Measurements from ENCODE around the gene CSNK1A1. TPM values are rescaled to one million over a fixed set of nuclear protein-coding genes. Genes with fewer than 3 reads are reported as not detected.

Gene CSNK1A1
- polyA plus RNA-seq, 3 donors: 75.7 to 131 (median 103) TPM

DNA sequence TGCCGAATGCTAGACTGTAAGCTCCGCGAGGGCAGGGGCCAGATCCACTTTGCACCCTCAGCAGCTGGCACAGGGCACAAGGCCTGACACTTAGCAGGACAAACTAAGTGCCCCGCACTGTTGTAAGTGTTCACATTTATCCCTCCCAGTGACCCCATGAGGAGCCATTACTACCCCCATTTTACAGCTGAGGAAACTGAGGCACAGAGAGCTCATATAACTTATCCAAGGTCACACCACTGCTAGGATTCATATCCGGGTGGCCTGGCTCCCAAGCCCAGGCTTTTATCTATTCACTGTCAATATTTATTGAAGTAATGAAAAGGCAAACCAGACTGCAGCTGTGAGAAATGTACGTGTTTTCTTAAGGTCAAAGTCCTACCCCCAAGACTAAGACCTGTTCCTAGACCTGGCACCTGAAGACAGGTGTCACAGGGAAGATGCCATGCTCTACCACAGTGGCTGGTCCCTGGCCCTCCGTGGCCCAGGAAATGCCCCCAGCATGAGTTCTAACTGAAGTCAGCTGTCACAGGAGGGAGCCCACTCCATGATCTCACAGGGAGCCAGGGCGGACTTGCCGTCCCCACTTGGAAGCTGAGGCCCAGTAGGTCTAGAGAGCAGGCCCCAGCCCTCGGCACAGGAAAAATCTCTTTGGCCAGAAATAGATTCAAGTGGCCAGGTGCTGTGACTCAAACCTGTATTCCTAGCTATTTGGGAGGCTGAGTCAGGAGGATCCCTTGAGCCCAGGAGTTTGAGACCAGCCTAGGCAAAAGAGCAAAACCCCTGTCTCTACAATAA, 97.4 kb downstream of the CSNK1A1 start:
- no peak overlapping the region for H3K27ac ChIP-seq (ENCODE audit: low read depth in 1 of 2, low read length in 2 of 2)
- H4K20me1 ChIP-seq (ENCODE audit: insufficient read depth, low read length): no peaks in the 10 kb centered on the region
- no peak for DNase-seq
- H3K9me3 ChIP-seq (replicated peaks in 1 of 2; ENCODE audit: control insufficient read depth in 1 of 2, insufficient read depth in 1 of 2, low read length in 2 of 2): no peaks in the 10 kb centered on the region
- Mint-ChIP-seq H3K9me3 (peaks cover 0 to 2% (median 0%) of the 10 kb centered on the region in 7 donors), H3K36me3 (no peaks in the 10 kb centered on the region), H3K4me3 (no peak overlapping the region), H3K27me3 (ENCODE audit: low read depth in 3 of 3) (peaks cover under 1 to 4% (median 1%) of the 10 kb centered on the region in 3 donors), H3K27ac (no peak overlapping the region), H3K4me1 (peaks cover 7% of the 10 kb centered on the region)
- H3K27me3 ChIP-seq (ENCODE audit: control insufficient read depth in 2 of 2, insufficient read depth in 2 of 2, low read length in 2 of 2): no peaks in the 10 kb centered on the region
- TF ChIP-seq, protein P1, sequence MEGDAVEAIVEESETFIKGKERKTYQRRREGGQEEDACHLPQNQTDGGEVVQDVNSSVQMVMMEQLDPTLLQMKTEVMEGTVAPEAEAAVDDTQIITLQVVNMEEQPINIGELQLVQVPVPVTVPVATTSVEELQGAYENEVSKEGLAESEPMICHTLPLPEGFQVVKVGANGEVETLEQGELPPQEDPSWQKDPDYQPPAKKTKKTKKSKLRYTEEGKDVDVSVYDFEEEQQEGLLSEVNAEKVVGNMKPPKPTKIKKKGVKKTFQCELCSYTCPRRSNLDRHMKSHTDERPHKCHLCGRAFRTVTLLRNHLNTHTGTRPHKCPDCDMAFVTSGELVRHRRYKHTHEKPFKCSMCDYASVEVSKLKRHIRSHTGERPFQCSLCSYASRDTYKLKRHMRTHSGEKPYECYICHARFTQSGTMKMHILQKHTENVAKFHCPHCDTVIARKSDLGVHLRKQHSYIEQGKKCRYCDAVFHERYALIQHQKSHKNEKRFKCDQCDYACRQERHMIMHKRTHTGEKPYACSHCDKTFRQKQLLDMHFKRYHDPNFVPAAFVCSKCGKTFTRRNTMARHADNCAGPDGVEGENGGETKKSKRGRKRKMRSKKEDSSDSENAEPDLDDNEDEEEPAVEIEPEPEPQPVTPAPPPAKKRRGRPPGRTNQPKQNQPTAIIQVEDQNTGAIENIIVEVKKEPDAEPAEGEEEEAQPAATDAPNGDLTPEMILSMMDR (IDR thresholded peaks at IDR 0.05): no peak
- intact Hi-C loops (cut with micrococcal nuclease): no loop called here
- H3K4me3 ChIP-seq (replicated peaks in 1 of 3; ENCODE audit: low read depth in 2 of 3, low read length in 3 of 3): no peak overlapping the region
- no peaks in the 10 kb centered on the region for H3K36me3 ChIP-seq (replicated peaks in 1 of 2; ENCODE audit: control insufficient read depth in 1 of 2, insufficient read depth in 2 of 2, low read length in 2 of 2)
- H3K4me2 ChIP-seq (replicated peaks; ENCODE audit: extremely low read depth, low read length, poor library complexity, severe bottlenecking): no peak overlapping the region
- no peak overlapping the region for H3K9ac ChIP-seq (ENCODE audit: insufficient read depth, low read length, poor library complexity, severe bottlenecking)
- no peaks in the 10 kb centered on the region for H3K79me2 ChIP-seq (ENCODE audit: insufficient read depth, low read length)
- 93% methylated on average over 4 of the region's 10 CpGs for WGBS (ENCODE audit: insufficient coverage)
- H3K4me1 ChIP-seq (ENCODE audit: control insufficient read depth in 1 of 2, insufficient read depth in 2 of 2, low read length in 2 of 2): peaks cover 0 to 4% of the 10 kb centered on the region in 2 donors
- H2AFZ ChIP-seq (ENCODE audit: insufficient read depth, low read depth, low read length, poor library complexity, severe bottlenecking): no peak overlapping the region

GRCh38 chr5:149452665-149453617, 98.3 kb downstream of the CSNK1A1 start:
- Mint-ChIP-seq H3K27ac (no peak overlapping the region), H3K4me3 (no peak overlapping the region), H3K4me1 (peaks cover 7% of the 10 kb centered on the region), H3K9me3 (no peaks in the 10 kb centered on the region), H3K36me3 (no peaks in the 10 kb centered on the region), H3K27me3 (ENCODE audit: low read depth in 3 of 3) (peaks cover 0 to 5% (median 2%) of the 10 kb centered on the region in 3 donors)
- WGBS (ENCODE audit: insufficient coverage): 95% methylated on average over 10 of the region's 16 CpGs
- Histone ChIP-seq H3K79me2 (ENCODE audit: insufficient read depth, low read length) (no peaks in the 10 kb centered on the region), H3K4me2 (replicated peaks; ENCODE audit: extremely low read depth, low read length, poor library complexity, severe bottlenecking) (no peak overlapping the region), H3K9ac (ENCODE audit: insufficient read depth, low read length, poor library complexity, severe bottlenecking) (no peak overlapping the region), H4K20me1 (ENCODE audit: insufficient read depth, low read length) (no peaks in the 10 kb centered on the region), H3K27ac (ENCODE audit: low read depth in 1 of 2, low read length in 2 of 2) (no peak overlapping the region), H3K9me3 (replicated peaks in 1 of 2; ENCODE audit: control insufficient read depth in 1 of 2, insufficient read depth in 1 of 2, low read length in 2 of 2) (no peaks in the 10 kb centered on the region), H3K27me3 (ENCODE audit: control insufficient read depth in 2 of 2, insufficient read depth in 2 of 2, low read length in 2 of 2) (no peaks in the 10 kb centered on the region), H3K4me1 (ENCODE audit: control insufficient read depth in 1 of 2, insufficient read depth in 2 of 2, low read length in 2 of 2) (peaks cover 0 to 4% of the 10 kb centered on the region in 2 donors), H3K36me3 (replicated peaks in 1 of 2; ENCODE audit: control insufficient read depth in 1 of 2, insufficient read depth in 2 of 2, low read length in 2 of 2) (no peaks in the 10 kb centered on the region), H3K4me3 (replicated peaks in 1 of 3; ENCODE audit: low read depth in 2 of 3, low read length in 3 of 3) (no peak overlapping the region), H2AFZ (ENCODE audit: insufficient read depth, low read depth, low read length, poor library complexity, severe bottlenecking) (peak overlapping the region; percentile 72)
- no peak for DNase-seq
- intact Hi-C loops (cut with micrococcal nuclease): no loop called here
- TF ChIP-seq, protein P1 (IDR thresholded peaks at IDR 0.05): no peak
